Panc1 (cell line): ENCODE data around the gene KRI1. TPM values are rescaled to one million over a fixed set of nuclear protein-coding genes. Genes with fewer than 3 reads are reported as not detected.

Source experiments
- ATAC-seq: fragments of 200-7000 bp; cut with Tn5 transposase; 2 replicates; pipeline ENCODE4 v1.9.1; 2020; ENCODE audit warnings: mild to moderate bottlenecking, moderate library complexity
- BruUV-seq: library from RNA; stranded (reverse); fragments of 400-500 nt; replicated peaks from 2 replicates; lab custom pipeline; 2021; lab: Mats Ljungman, UMichigan
- CTCF ChIA-PET: fragments of 300-600 bp; sonication (Branson Sonifier 250); formaldehyde crosslinking; loops from one replicate; lab custom pipeline; 2022; ENCODE audit warnings: antibody characterized with exemption; lab: Charles Lee
- POLR2A ChIA-PET: fragments of 300-600 bp; sonication (Branson Sonifier 250); formaldehyde crosslinking; loops from one replicate; lab custom pipeline; 2022; ENCODE audit warnings: antibody characterized with exemption; lab: Charles Lee
- DNase-seq: peaks from one replicate; pipeline ENCODE4 v3.0.0-alpha.2; 2010; ENCODE audit warnings: low read depth, low spot score
- H3K27ac ChIP-seq: 2 replicates; pipeline ENCODE4 v1.5.1; 2011; ENCODE audit warnings: mild to moderate bottlenecking, low read length, inconsistent platforms
- H3K27me3 ChIP-seq: fragments of 200-500 bp; sonication (Bioruptor generic); 2 replicates; pipeline ENCODE4 v1.6.0; 2014; ENCODE audit warnings: low read length, inconsistent platforms; ENCODE audit not compliant: control insufficient read depth, insufficient read depth
- H3K36me3 ChIP-seq: fragments of 200-500 bp; sonication (Bioruptor generic); 2 replicates; pipeline ENCODE4 v1.5.1; 2014; ENCODE audit warnings: inconsistent platforms, mild to moderate bottlenecking, low read length, moderate library complexity; ENCODE audit not compliant: control insufficient read depth, insufficient read depth
- H3K4me1 ChIP-seq: 2 replicates; pipeline ENCODE4 v1.5.1; 2011; ENCODE audit warnings: inconsistent platforms, mild to moderate bottlenecking, low read length, moderate library complexity; ENCODE audit not compliant: control insufficient read depth, insufficient read depth
- H3K4me3 ChIP-seq, 2 experiments: 2 replicates each; pipeline ENCODE4 v1.5.1; 2011 to 2012; ENCODE audit warnings: low read depth in 2 of 2, low read length in 2 of 2, mild to moderate bottlenecking in 2 of 2, inconsistent platforms in 1 of 2, moderate library complexity in 1 of 2
- H3K9me3 ChIP-seq: fragments of 200-500 bp; sonication (Bioruptor generic); 2 replicates; pipeline ENCODE4 v1.5.1; 2014; ENCODE audit warnings: low read depth, mild to moderate bottlenecking, inconsistent platforms, low read length, moderate library complexity; ENCODE audit not compliant: control insufficient read depth, insufficient read depth
- POLR2AphosphoS5 ChIP-seq: IDR thresholded peaks from 2 replicates; pipeline ENCODE4 v1.6.1; 2012; ENCODE audit warnings: mild to moderate bottlenecking, low read depth, low read length, moderate library complexity
- SIN3A ChIP-seq: IDR thresholded peaks from 2 replicates; pipeline ENCODE4 v1.6.1; 2012; ENCODE audit warnings: low read depth, mild to moderate bottlenecking, low read length, moderate library complexity, borderline replicate concordance; ENCODE audit not compliant: insufficient read depth
- TCF7L2 ChIP-seq: IDR thresholded peaks from 2 replicates; pipeline ENCODE4 v1.6.1; 2011; ENCODE audit warnings: mild to moderate bottlenecking, low read depth, low read length, inconsistent platforms
- in situ Hi-C: cut with HindIII; loops from 2 replicates; pipeline ENCODE4 v1.10.0; 2016; ENCODE audit warnings: low sequenced_read_pairs, low pct_unique_long_range_greater_than_20kb
- intact Hi-C: fragments of 100-400 bp; cut with micrococcal nuclease; formaldehyde crosslinking; loops from one replicate; pipeline ENCODE4 v1.10.0; 2022; ENCODE audit not compliant: unreplicated experiment
- total RNA-seq: library from RNA; stranded (reverse); gene quantifications from one replicate; pipeline ENCODE4 v1.2.1, GENCODE V29; 2021; ENCODE audit not compliant: unreplicated experiment
- TF ChIP-seq, protein P1 (sequence below): fragments of 450-650 bp; IDR thresholded peaks from 2 replicates; pipeline ENCODE4 v1.5.1; 2017; ENCODE audit warnings: mild to moderate bottlenecking
- TF ChIP-seq, protein P2 (sequence below), 2 experiments: IDR thresholded peaks; 2 replicates each; pipeline ENCODE4 v1.6.1; 2011 to 2012; ENCODE audit warnings: low read depth in 2 of 2, control low read depth in 1 of 2, low read length in 1 of 2, mild to moderate bottlenecking in 1 of 2, moderate library complexity in 1 of 2; ENCODE audit not compliant: insufficient read depth in 1 of 2

Gene KRI1
- total RNA-seq, 1 experiment from 2014 or later: 34.5 TPM

DNA sequence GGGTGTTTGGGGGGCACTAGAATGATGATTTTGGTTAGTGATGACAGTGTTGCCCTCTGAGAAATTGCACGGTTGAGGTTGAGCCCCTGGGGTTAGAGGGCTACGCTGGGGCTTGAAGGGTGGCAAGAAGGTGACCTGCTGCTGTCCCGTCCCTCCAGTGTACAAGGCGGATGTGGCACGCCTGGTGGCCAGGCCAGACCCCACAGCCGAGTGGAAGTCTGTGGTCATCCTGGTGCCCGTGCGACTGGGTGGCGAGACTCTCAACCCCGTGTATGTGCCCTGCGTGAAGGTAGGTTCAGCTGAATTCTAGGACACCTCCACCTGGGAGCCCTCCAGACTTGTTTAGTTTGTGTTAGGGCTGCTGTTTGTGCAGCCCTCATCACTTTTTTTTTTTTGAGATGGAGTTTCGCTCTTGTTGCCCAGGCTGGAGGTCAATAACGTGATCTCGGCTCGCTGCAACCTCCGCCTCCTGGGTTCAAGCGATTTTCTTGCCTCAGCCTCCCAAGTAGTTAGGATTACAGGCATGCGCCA lies 17.0 kb downstream of the KRI1 start:
- no TSS peak for BruUV-seq

DNA sequence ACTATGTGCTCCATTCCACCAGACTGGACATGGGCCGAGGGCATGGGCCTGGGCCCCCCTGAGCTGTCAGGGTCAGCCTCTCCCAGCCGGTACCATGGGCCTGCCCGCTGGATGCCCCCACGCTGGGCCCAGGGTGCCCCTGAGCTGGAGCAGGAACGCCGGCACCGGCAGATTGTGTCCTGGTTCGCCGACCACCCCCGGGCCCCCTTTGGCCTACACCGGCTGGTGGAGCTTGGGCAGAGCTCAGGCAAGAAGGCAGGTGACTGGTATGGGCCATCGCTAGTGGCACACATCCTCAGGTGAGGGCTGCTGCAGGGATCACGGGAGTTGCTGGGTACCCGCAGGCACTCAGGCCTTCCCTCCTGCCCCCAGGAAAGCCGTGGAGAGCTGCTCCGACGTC lies 19.0 kb downstream of the KRI1 start:
- ATAC-seq (no peak), DNase-seq (no peak)
- Histone ChIP-seq H3K27ac (no peak overlapping the region), H3K4me3 (no peak overlapping the region), H3K36me3 (no peaks in the 10 kb centered on the region; the same call in 1 of the 2 replicates), H3K4me1 (no peaks in the 10 kb centered on the region), H3K9me3 (no peaks in the 10 kb centered on the region), H3K27me3 (no peaks in the 10 kb centered on the region)
- ChIA-PET CTCF (no interaction called here), POLR2A (no interaction called here)
- intact Hi-C loops (no loop called here), in situ Hi-C loops (no loop called here)
- TF ChIP-seq TCF7L2: no peak
- TF ChIP-seq, protein P1, sequence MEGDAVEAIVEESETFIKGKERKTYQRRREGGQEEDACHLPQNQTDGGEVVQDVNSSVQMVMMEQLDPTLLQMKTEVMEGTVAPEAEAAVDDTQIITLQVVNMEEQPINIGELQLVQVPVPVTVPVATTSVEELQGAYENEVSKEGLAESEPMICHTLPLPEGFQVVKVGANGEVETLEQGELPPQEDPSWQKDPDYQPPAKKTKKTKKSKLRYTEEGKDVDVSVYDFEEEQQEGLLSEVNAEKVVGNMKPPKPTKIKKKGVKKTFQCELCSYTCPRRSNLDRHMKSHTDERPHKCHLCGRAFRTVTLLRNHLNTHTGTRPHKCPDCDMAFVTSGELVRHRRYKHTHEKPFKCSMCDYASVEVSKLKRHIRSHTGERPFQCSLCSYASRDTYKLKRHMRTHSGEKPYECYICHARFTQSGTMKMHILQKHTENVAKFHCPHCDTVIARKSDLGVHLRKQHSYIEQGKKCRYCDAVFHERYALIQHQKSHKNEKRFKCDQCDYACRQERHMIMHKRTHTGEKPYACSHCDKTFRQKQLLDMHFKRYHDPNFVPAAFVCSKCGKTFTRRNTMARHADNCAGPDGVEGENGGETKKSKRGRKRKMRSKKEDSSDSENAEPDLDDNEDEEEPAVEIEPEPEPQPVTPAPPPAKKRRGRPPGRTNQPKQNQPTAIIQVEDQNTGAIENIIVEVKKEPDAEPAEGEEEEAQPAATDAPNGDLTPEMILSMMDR: no peak
- TF ChIP-seq POLR2AphosphoS5: no peak
- no peak for TF ChIP-seq SIN3A
- TF ChIP-seq, protein P2, sequence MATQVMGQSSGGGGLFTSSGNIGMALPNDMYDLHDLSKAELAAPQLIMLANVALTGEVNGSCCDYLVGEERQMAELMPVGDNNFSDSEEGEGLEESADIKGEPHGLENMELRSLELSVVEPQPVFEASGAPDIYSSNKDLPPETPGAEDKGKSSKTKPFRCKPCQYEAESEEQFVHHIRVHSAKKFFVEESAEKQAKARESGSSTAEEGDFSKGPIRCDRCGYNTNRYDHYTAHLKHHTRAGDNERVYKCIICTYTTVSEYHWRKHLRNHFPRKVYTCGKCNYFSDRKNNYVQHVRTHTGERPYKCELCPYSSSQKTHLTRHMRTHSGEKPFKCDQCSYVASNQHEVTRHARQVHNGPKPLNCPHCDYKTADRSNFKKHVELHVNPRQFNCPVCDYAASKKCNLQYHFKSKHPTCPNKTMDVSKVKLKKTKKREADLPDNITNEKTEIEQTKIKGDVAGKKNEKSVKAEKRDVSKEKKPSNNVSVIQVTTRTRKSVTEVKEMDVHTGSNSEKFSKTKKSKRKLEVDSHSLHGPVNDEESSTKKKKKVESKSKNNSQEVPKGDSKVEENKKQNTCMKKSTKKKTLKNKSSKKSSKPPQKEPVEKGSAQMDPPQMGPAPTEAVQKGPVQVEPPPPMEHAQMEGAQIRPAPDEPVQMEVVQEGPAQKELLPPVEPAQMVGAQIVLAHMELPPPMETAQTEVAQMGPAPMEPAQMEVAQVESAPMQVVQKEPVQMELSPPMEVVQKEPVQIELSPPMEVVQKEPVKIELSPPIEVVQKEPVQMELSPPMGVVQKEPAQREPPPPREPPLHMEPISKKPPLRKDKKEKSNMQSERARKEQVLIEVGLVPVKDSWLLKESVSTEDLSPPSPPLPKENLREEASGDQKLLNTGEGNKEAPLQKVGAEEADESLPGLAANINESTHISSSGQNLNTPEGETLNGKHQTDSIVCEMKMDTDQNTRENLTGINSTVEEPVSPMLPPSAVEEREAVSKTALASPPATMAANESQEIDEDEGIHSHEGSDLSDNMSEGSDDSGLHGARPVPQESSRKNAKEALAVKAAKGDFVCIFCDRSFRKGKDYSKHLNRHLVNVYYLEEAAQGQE (IDR thresholded peaks at IDR 0.05; ENCODE audit: insufficient read depth in 1 of 2, low read depth in 2 of 2, low read length in 1 of 2): no peak
- BruUV-seq: TSS peak; percentile 82

More for the DNA sequence above, 17.0 kb downstream of the KRI1 start:
- TF ChIP-seq TCF7L2: no peak
- TF ChIP-seq, protein P2 (IDR thresholded peaks at IDR 0.05; ENCODE audit: insufficient read depth in 1 of 2, low read depth in 2 of 2, low read length in 1 of 2): no peak
- TF ChIP-seq, protein P1: no peak
- no peak for TF ChIP-seq POLR2AphosphoS5
- no peak for TF ChIP-seq SIN3A
- Histone ChIP-seq H3K36me3 (no peaks in the 10 kb centered on the region; the same call in 1 of the 2 replicates), H3K4me1 (no peaks in the 10 kb centered on the region), H3K27me3 (no peaks in the 10 kb centered on the region), H3K27ac (no peak overlapping the region), H3K4me3 (no peak overlapping the region), H3K9me3 (no peaks in the 10 kb centered on the region)
- ChIA-PET POLR2A (interaction anchor here (0.6 kb wide), 1 partner anchor 56 kb away, joined by 3 read pairs; no protein-coding TSS in a partner anchor), CTCF (no interaction called here)
- no peak for DNase-seq
- intact Hi-C loops: no loop called here
- in situ Hi-C loops: no loop called here
- no peak for ATAC-seq
